ENCODE data around the gene RRP12.

RRP12 gene

GRCh38 chr10:97390091-97390490 is 11.0 kb downstream of the RRP12 start:
- H3K27me3 ChIP-seq (ENCODE audit: control insufficient read depth in 2 of 2, insufficient read depth in 2 of 2, low read length in 2 of 2): no peaks in the 10 kb centered on the region
- H3K4me1 ChIP-seq (ENCODE audit: control insufficient read depth in 2 of 2, insufficient read depth in 2 of 2, low read length in 2 of 2): no peaks in the 10 kb centered on the region
- no peak overlapping the region for H3K9ac ChIP-seq (ENCODE audit: low read depth in 1 of 2, low read length in 2 of 2)
- no peaks in the 10 kb centered on the region for H3K9me3 ChIP-seq (ENCODE audit: control insufficient read depth in 2 of 2, low read length in 2 of 2)
- H3K27ac ChIP-seq (ENCODE audit: low read depth in 2 of 2, low read length in 2 of 2): no peak overlapping the region
- H3K36me3 ChIP-seq (ENCODE audit: control insufficient read depth in 2 of 2, insufficient read depth in 2 of 2, low read length in 2 of 2): peaks cover 22 to 37% of the 10 kb centered on the region in 2 donors
- no peak overlapping the region for H3K4me3 ChIP-seq (ENCODE audit: low read length in 2 of 2)

- Histone ChIP-seq H3K9ac (ENCODE audit: low read depth in 1 of 2, low read length in 2 of 2) (no peak overlapping the region), H3K27ac (ENCODE audit: low read depth in 2 of 2, low read length in 2 of 2) (no peak overlapping the region), H3K36me3 (ENCODE audit: control insufficient read depth in 2 of 2, insufficient read depth in 2 of 2, low read length in 2 of 2) (peaks cover 20 to 36% of the 10 kb centered on the region in 2 donors), H3K27me3 (ENCODE audit: control insufficient read depth in 2 of 2, insufficient read depth in 2 of 2, low read length in 2 of 2) (no peaks in the 10 kb centered on the region), H3K9me3 (ENCODE audit: control insufficient read depth in 2 of 2, low read length in 2 of 2) (no peaks in the 10 kb centered on the region), H3K4me3 (ENCODE audit: low read length in 2 of 2) (no peak overlapping the region), H3K4me1 (ENCODE audit: control insufficient read depth in 2 of 2, insufficient read depth in 2 of 2, low read length in 2 of 2) (no peaks in the 10 kb centered on the region)
Measured at GRCh38 chr10:97388152-97388551, 13.0 kb downstream of the RRP12 start.

- no peak overlapping the region for H3K27ac ChIP-seq (ENCODE audit: low read depth in 2 of 2, low read length in 2 of 2)
- H3K9me3 ChIP-seq (ENCODE audit: control insufficient read depth in 2 of 2, low read length in 2 of 2): no peaks in the 10 kb centered on the region
- H3K9ac ChIP-seq (ENCODE audit: low read depth in 1 of 2, low read length in 2 of 2): no peak overlapping the region
- peaks cover 17 to 37% of the 10 kb centered on the region in 2 donors for H3K36me3 ChIP-seq (ENCODE audit: control insufficient read depth in 2 of 2, insufficient read depth in 2 of 2, low read length in 2 of 2)
- H3K27me3 ChIP-seq (ENCODE audit: control insufficient read depth in 2 of 2, insufficient read depth in 2 of 2, low read length in 2 of 2): no peaks in the 10 kb centered on the region
- H3K4me1 ChIP-seq (ENCODE audit: control insufficient read depth in 2 of 2, insufficient read depth in 2 of 2, low read length in 2 of 2): peaks cover 0 to 3% of the 10 kb centered on the region in 2 donors
- H3K4me3 ChIP-seq (ENCODE audit: low read length in 2 of 2): no peak overlapping the region
Measured at GRCh38 chr10:97385565-97385964, 15.6 kb downstream of the RRP12 start.

- no peaks in the 10 kb centered on the region for H3K9me3 ChIP-seq (ENCODE audit: control insufficient read depth in 2 of 2, low read length in 2 of 2)
- no peak overlapping the region for H3K4me3 ChIP-seq (ENCODE audit: low read length in 2 of 2)
- no peak overlapping the region for H3K27ac ChIP-seq (ENCODE audit: low read depth in 2 of 2, low read length in 2 of 2)
- H3K36me3 ChIP-seq (ENCODE audit: control insufficient read depth in 2 of 2, insufficient read depth in 2 of 2, low read length in 2 of 2): peaks cover 9 to 30% of the 10 kb centered on the region in 2 donors
- no peaks in the 10 kb centered on the region for H3K27me3 ChIP-seq (ENCODE audit: control insufficient read depth in 2 of 2, insufficient read depth in 2 of 2, low read length in 2 of 2)
- H3K9ac ChIP-seq (ENCODE audit: low read depth in 1 of 2, low read length in 2 of 2): no peak overlapping the region
- H3K4me1 ChIP-seq (ENCODE audit: control insufficient read depth in 2 of 2, insufficient read depth in 2 of 2, low read length in 2 of 2): peaks cover 0 to 9% of the 10 kb centered on the region in 2 donors
Measured at GRCh38 chr10:97384641-97385040, 16.5 kb downstream of the RRP12 start.

- H3K4me1 ChIP-seq (ENCODE audit: control insufficient read depth in 2 of 2, insufficient read depth in 2 of 2, low read length in 2 of 2): peaks cover 0 to 9% of the 10 kb centered on the region in 2 donors
- peaks cover 9 to 32% of the 10 kb centered on the region in 2 donors for H3K36me3 ChIP-seq (ENCODE audit: control insufficient read depth in 2 of 2, insufficient read depth in 2 of 2, low read length in 2 of 2)
- no peaks in the 10 kb centered on the region for H3K27me3 ChIP-seq (ENCODE audit: control insufficient read depth in 2 of 2, insufficient read depth in 2 of 2, low read length in 2 of 2)
Measured at GRCh38 chr10:97384156-97384555, 17.0 kb downstream of the RRP12 start.

DNA sequence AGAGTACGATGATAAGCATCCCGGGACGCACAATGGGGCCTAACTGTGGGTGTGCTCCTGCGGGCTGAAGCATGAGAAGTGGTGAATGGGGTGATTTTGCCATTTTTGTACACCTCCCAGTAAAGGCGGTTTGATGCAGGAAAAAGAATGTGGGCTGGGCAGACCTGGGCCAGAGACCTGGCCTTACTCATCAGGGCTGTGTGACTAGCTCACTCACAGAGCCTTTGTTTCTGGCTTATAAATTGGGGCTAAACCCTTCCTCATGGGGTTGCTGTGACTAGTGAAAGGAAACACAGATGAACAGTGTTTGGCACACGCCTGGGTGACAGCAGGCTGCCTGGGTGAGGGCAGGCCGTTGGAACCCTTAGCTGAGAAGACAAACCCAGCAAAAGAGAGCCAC is 18.0 kb downstream of the RRP12 start:
- no peaks in the 10 kb centered on the region for H3K9me3 ChIP-seq (ENCODE audit: control insufficient read depth in 2 of 2, low read length in 2 of 2)
- peaks cover 0 to 9% of the 10 kb centered on the region in 2 donors for H3K4me1 ChIP-seq (ENCODE audit: control insufficient read depth in 2 of 2, insufficient read depth in 2 of 2, low read length in 2 of 2)
- peaks cover 12 to 32% of the 10 kb centered on the region in 2 donors for H3K36me3 ChIP-seq (ENCODE audit: control insufficient read depth in 2 of 2, insufficient read depth in 2 of 2, low read length in 2 of 2)
- H3K9ac ChIP-seq (ENCODE audit: low read depth in 1 of 2, low read length in 2 of 2): no peak overlapping the region
- H3K27ac ChIP-seq (ENCODE audit: low read depth in 2 of 2, low read length in 2 of 2): no peak overlapping the region
- no peaks in the 10 kb centered on the region for H3K27me3 ChIP-seq (ENCODE audit: control insufficient read depth in 2 of 2, insufficient read depth in 2 of 2, low read length in 2 of 2)
- no peak overlapping the region for H3K4me3 ChIP-seq (ENCODE audit: low read length in 2 of 2)

More at GRCh38 chr10:97384156-97384555, 17.0 kb downstream of the RRP12 start:
- no peak overlapping the region for H3K4me3 ChIP-seq (ENCODE audit: low read length in 2 of 2)
- no peak overlapping the region for H3K9ac ChIP-seq (ENCODE audit: low read depth in 1 of 2, low read length in 2 of 2)
- no peaks in the 10 kb centered on the region for H3K9me3 ChIP-seq (ENCODE audit: control insufficient read depth in 2 of 2, low read length in 2 of 2)
- H3K27ac ChIP-seq (ENCODE audit: low read depth in 2 of 2, low read length in 2 of 2): no peak overlapping the region

GRCh38 chr10:97381626-97382025 is 19.5 kb downstream of the RRP12 start:
- Histone ChIP-seq H3K36me3 (ENCODE audit: control insufficient read depth in 2 of 2, insufficient read depth in 2 of 2, low read length in 2 of 2) (peaks cover 17 to 29% of the 10 kb centered on the region in 2 donors), H3K9me3 (ENCODE audit: control insufficient read depth in 2 of 2, low read length in 2 of 2) (no peaks in the 10 kb centered on the region), H3K27me3 (ENCODE audit: control insufficient read depth in 2 of 2, insufficient read depth in 2 of 2, low read length in 2 of 2) (no peaks in the 10 kb centered on the region), H3K27ac (ENCODE audit: low read depth in 2 of 2, low read length in 2 of 2) (no peak overlapping the region), H3K4me1 (ENCODE audit: control insufficient read depth in 2 of 2, insufficient read depth in 2 of 2, low read length in 2 of 2) (peaks cover 0 to 9% of the 10 kb centered on the region in 2 donors), H3K9ac (ENCODE audit: low read depth in 1 of 2, low read length in 2 of 2) (no peak overlapping the region), H3K4me3 (ENCODE audit: low read length in 2 of 2) (no peak overlapping the region)

DNA sequence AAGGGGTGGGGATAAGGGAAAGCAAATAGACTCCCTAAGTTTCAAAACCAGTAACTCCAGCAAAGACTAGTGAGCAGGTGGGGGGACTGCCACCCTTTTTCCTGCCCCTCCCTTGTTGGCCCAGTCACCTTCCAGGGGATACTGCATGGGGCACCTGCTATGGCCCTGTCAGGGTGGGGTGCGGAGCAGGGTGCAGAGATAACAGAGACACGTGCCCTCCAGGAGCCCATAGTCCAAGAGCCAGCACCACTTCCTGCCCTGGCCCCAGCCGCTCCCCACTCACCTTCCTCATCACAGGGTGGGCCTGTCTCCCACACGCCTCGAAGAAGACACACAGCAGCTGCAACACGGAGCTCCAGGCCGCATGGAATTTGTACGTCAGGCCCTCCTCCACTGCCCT is 20.6 kb downstream of the RRP12 start:
- no peaks in the 10 kb centered on the region for H3K9me3 ChIP-seq (ENCODE audit: control insufficient read depth in 2 of 2, low read length in 2 of 2)
- no peaks in the 10 kb centered on the region for H3K27me3 ChIP-seq (ENCODE audit: control insufficient read depth in 2 of 2, insufficient read depth in 2 of 2, low read length in 2 of 2)
- H3K4me1 ChIP-seq (ENCODE audit: control insufficient read depth in 2 of 2, insufficient read depth in 2 of 2, low read length in 2 of 2): peaks cover 0 to 9% of the 10 kb centered on the region in 2 donors
- H3K27ac ChIP-seq (ENCODE audit: low read depth in 2 of 2, low read length in 2 of 2): peak overlapping the region; percentile 4 to 52
- H3K36me3 ChIP-seq (ENCODE audit: control insufficient read depth in 2 of 2, insufficient read depth in 2 of 2, low read length in 2 of 2): peaks cover 16 to 32% of the 10 kb centered on the region in 2 donors
- H3K9ac ChIP-seq (ENCODE audit: low read depth in 1 of 2, low read length in 2 of 2): no peak overlapping the region
- no peak overlapping the region for H3K4me3 ChIP-seq (ENCODE audit: low read length in 2 of 2)

GRCh38 chr10:97378933-97379921 is 21.9 kb downstream of the RRP12 start:
- Histone ChIP-seq H3K27me3 (ENCODE audit: control insufficient read depth in 2 of 2, insufficient read depth in 2 of 2, low read length in 2 of 2) (no peaks in the 10 kb centered on the region), H3K9me3 (ENCODE audit: control insufficient read depth in 2 of 2, low read length in 2 of 2) (no peaks in the 10 kb centered on the region), H3K36me3 (ENCODE audit: control insufficient read depth in 2 of 2, insufficient read depth in 2 of 2, low read length in 2 of 2) (peaks cover 10 to 31% of the 10 kb centered on the region in 2 donors), H3K4me1 (ENCODE audit: control insufficient read depth in 2 of 2, insufficient read depth in 2 of 2, low read length in 2 of 2) (peaks cover 0 to 9% of the 10 kb centered on the region in 2 donors), H3K4me3 (ENCODE audit: low read length in 2 of 2) (no peak overlapping the region), H3K27ac (ENCODE audit: low read depth in 2 of 2, low read length in 2 of 2) (no peak overlapping the region), H3K9ac (ENCODE audit: low read depth in 1 of 2, low read length in 2 of 2) (no peak overlapping the region)

- Histone ChIP-seq H3K27me3 (ENCODE audit: control insufficient read depth in 2 of 2, insufficient read depth in 2 of 2, low read length in 2 of 2) (no peaks in the 10 kb centered on the region), H3K36me3 (ENCODE audit: control insufficient read depth in 2 of 2, insufficient read depth in 2 of 2, low read length in 2 of 2) (peaks cover 28 to 49% of the 10 kb centered on the region in 2 donors), H3K4me1 (ENCODE audit: control insufficient read depth in 2 of 2, insufficient read depth in 2 of 2, low read length in 2 of 2) (peaks cover 0 to 9% of the 10 kb centered on the region in 2 donors), H3K4me3 (ENCODE audit: low read length in 2 of 2) (no peak overlapping the region), H3K9ac (ENCODE audit: low read depth in 1 of 2, low read length in 2 of 2) (no peak overlapping the region), H3K27ac (ENCODE audit: low read depth in 2 of 2, low read length in 2 of 2) (no peak overlapping the region), H3K9me3 (ENCODE audit: control insufficient read depth in 2 of 2, low read length in 2 of 2) (no peaks in the 10 kb centered on the region)
Measured at GRCh38 chr10:97376413-97376812, 24.7 kb downstream of the RRP12 start.
